Calu3 (cell line): ENCODE measurements around the gene SYNGR1. TPM values are rescaled to one million over a fixed set of nuclear protein-coding genes. Genes with fewer than 3 reads are reported as not detected.

Source experiments
- BruUV-seq: library from RNA; stranded (reverse); fragments of 400-500 nt; replicated peaks from 2 replicates; lab custom pipeline; 2021; lab: Mats Ljungman, UMichigan
- CTCF ChIA-PET: fragments of 300-600 bp; sonication (Branson Sonifier 250); formaldehyde crosslinking; loops from one replicate; lab custom pipeline; 2022; ENCODE audit warnings: antibody characterized with exemption; lab: Charles Lee
- DNase-seq: peaks from one replicate; pipeline ENCODE4 v3.0.0; 2022
- H3K27ac Mint-ChIP-seq: one replicate; pipeline ENCODE4 v1.8.0; 2022; ENCODE audit warnings: mixed read lengths; ENCODE audit not compliant: unreplicated experiment
- H3K27me3 Mint-ChIP-seq: one replicate; pipeline ENCODE4 v1.8.0; 2022; ENCODE audit warnings: mixed read lengths; ENCODE audit not compliant: unreplicated experiment
- H3K36me3 Mint-ChIP-seq: one replicate; pipeline ENCODE4 v1.8.0; 2022; ENCODE audit warnings: mild to moderate bottlenecking, moderate library complexity, mixed read lengths; ENCODE audit not compliant: insufficient read depth, unreplicated experiment
- H3K4me1 Mint-ChIP-seq: one replicate; pipeline ENCODE4 v1.8.0; 2022; ENCODE audit warnings: mild to moderate bottlenecking, low read depth, mixed read lengths; ENCODE audit not compliant: unreplicated experiment
- H3K4me3 Mint-ChIP-seq: one replicate; pipeline ENCODE4 v1.8.0; 2022; ENCODE audit warnings: mild to moderate bottlenecking, low read depth, moderate library complexity, mixed read lengths; ENCODE audit not compliant: unreplicated experiment
- H3K9me3 Mint-ChIP-seq: one replicate; pipeline ENCODE4 v1.8.0; 2022; ENCODE audit warnings: low read depth, mixed read lengths; ENCODE audit not compliant: unreplicated experiment
- CTCF ChIP-seq: fragments of 200-600 bp; IDR thresholded peaks from one replicate; pipeline ENCODE4 v1.8.0; 2022; ENCODE audit warnings: antibody characterized with exemption; ENCODE audit not compliant: unreplicated experiment
- intact Hi-C: fragments of 100-400 bp; cut with micrococcal nuclease; formaldehyde crosslinking; loops from one replicate; pipeline ENCODE4 v1.10.0; 2022; ENCODE audit not compliant: unreplicated experiment
- total RNA-seq: library from RNA; stranded (reverse); gene quantifications from 2 replicates; pipeline ENCODE4 v1.2.3, GENCODE V29; 2022

Gene SYNGR1
- total RNA-seq, 1 experiment from 2014 or later = 12.3 TPM

DNA sequence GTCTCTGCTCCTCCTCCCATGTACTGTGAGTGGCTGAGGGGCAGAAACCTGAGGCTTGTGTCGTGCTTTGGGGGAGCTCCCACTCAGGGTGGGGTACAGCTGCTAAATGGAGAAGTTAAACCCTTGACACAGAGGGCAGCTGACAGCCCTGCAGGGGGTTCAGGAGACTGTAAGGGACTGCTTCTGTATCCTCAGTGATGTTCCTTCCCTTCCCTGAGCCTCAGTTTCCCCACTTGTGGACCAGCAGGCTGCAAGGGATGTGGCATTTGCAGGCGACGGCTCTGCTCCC is 15.6 kb downstream of the SYNGR1 start:
- intact Hi-C loops = no loop called here
- DNase-seq = no peak
- no peaks in the 10 kb centered on the region for H3K9me3 Mint-ChIP-seq
- H3K27me3 Mint-ChIP-seq = peaks cover 16% of the 10 kb centered on the region
- no TSS peak for BruUV-seq
- CTCF ChIA-PET = no interaction called here
- H3K4me1 Mint-ChIP-seq = peaks cover 6% of the 10 kb centered on the region
- no peak overlapping the region for H3K27ac Mint-ChIP-seq
- no peak overlapping the region for H3K4me3 Mint-ChIP-seq
- no peak for TF ChIP-seq CTCF
- peaks cover 6% of the 10 kb centered on the region for H3K36me3 Mint-ChIP-seq

DNA sequence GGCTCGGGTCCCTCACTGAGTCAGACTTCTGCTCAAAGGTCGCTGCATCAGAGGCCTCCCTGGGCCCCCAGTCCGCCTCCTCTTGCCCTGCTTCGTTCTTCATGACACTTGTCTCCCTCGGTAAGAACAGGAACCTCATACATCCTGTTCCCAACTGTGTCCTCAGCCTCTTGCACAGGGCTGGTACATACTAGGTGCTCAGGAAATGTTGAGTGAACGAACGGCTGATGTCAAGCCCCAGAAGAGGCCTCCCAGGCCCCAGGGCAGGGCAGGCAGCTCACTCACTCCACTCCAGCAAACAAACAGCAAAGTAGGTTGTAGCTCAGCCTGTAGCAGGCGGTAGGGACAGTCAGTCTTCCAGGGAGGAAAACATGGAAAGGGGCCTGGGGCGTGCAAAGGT is 17.2 kb downstream of the SYNGR1 start:
- intact Hi-C loops = no loop called here
- DNase-seq = no peak
- Mint-ChIP-seq H3K27me3 (peaks cover 16% of the 10 kb centered on the region), H3K36me3 (peaks cover 6% of the 10 kb centered on the region), H3K4me1 (no peaks in the 10 kb centered on the region), H3K9me3 (no peaks in the 10 kb centered on the region), H3K27ac (no peak overlapping the region), H3K4me3 (no peak overlapping the region)
- CTCF ChIA-PET = no interaction called here
- no peak for TF ChIP-seq CTCF
- no TSS peak for BruUV-seq

- Mint-ChIP-seq H3K27ac (no peak overlapping the region), H3K9me3 (no peaks in the 10 kb centered on the region), H3K4me1 (no peaks in the 10 kb centered on the region), H3K36me3 (peaks cover 6% of the 10 kb centered on the region), H3K4me3 (no peak overlapping the region), H3K27me3 (peaks cover 4% of the 10 kb centered on the region)
- TF ChIP-seq CTCF = no peak
- CTCF ChIA-PET = no interaction called here
- intact Hi-C loops = no loop called here
- no TSS peak for BruUV-seq
- no peak for DNase-seq
Observed at GRCh38 chr22:39368461-39368911, 18.7 kb downstream of the SYNGR1 start.

DNA sequence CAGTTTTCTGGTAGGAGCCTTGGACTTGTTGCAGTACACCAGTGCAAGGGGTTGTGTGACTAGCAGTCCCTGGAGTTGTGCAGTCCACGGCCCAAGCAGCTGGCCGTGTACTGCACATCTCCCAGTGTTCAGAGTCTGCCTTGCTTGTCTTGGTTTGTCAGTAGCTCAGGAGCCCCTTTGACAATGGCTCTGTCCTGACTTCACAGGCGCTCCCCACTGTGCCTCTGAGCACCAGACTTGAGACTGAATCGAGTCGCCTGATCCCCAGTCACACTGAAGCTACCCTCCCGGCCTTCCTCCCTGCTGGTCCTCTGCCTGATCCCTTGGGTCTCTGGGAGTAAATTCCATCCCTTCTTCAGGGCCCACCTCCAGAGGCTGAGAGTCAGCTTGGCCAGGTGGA is 19.4 kb downstream of the SYNGR1 start:
- DNase-seq = no peak
- Mint-ChIP-seq H3K27me3 (no peaks in the 10 kb centered on the region), H3K27ac (no peak overlapping the region), H3K36me3 (peaks cover 6% of the 10 kb centered on the region), H3K9me3 (no peaks in the 10 kb centered on the region), H3K4me3 (no peak overlapping the region), H3K4me1 (no peaks in the 10 kb centered on the region)
- no TSS peak for BruUV-seq
- CTCF ChIA-PET = no interaction called here
- no peak for TF ChIP-seq CTCF
- intact Hi-C loops = no loop called here
